PFSK-1 (cell line): ENCODE measurements around the gene C3orf18.
A peak's percentile ranks its signal among the peaks of the same experiment; 100 is the strongest.

Experiments used
- FOXP2 ChIP-seq: optimal IDR thresholded peaks from 2 replicates; pipeline ENCODE3; 2011; ENCODE audit warnings: borderline replicate concordance, control low read depth, inconsistent platforms; ENCODE audit not compliant: insufficient read depth; ENCODE audit errors: extremely low read length, extremely low read depth
- POLR2AphosphoS5 ChIP-seq: IDR thresholded peaks from 2 replicates; pipeline ENCODE4 v1.6.1; 2012; ENCODE audit warnings: low read depth, mild to moderate bottlenecking, control low read depth, low read length, moderate library complexity
- SIN3A ChIP-seq: IDR thresholded peaks from 2 replicates; pipeline ENCODE4 v1.6.1; 2012; ENCODE audit warnings: mild to moderate bottlenecking, low read length, moderate library complexity, borderline replicate concordance; ENCODE audit not compliant: insufficient read depth
- TAF1 ChIP-seq: IDR thresholded peaks from 2 replicates; pipeline ENCODE4 v1.6.1; 2012; ENCODE audit warnings: low read length, control low read depth, borderline replicate concordance; ENCODE audit not compliant: insufficient read depth
- TF ChIP-seq, protein P1 (sequence below), 2 experiments: IDR thresholded peaks; 2 replicates each; pipeline versions ENCODE4 v1.6.1 to v1.8.0; 2011 to 2012; ENCODE audit warnings: low read depth in 2 of 2, low read length in 2 of 2, control low read depth in 1 of 2, inconsistent platforms in 1 of 2, mild to moderate bottlenecking in 1 of 2, moderate library complexity in 1 of 2; ENCODE audit not compliant: insufficient read depth in 1 of 2

C3orf18 gene

DNA sequence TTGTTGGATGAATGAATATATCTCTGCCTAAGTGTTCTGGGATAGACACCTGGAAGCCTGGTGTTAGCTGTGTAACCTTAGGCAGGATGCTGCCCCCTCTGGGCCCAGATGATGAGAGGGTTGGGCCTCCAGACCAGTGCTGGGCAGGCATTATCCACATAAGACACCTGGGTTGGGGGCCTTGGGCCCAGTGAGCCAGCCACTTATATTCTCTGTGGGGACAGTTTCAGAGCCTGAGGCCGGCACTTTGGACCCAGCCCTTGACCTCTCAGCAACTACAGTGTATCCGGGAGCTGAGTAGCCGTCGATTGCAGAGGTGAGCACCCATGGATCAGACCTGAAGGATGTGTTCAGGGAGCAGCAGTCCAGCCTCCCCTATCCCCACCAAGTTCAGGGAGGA lies 3.9 kb upstream of the C3orf18 start:
- TF ChIP-seq POLR2AphosphoS5, result no peak
- no peak for TF ChIP-seq SIN3A
- no peak for TF ChIP-seq FOXP2
- TF ChIP-seq TAF1, result no peak
- TF ChIP-seq, protein P1, sequence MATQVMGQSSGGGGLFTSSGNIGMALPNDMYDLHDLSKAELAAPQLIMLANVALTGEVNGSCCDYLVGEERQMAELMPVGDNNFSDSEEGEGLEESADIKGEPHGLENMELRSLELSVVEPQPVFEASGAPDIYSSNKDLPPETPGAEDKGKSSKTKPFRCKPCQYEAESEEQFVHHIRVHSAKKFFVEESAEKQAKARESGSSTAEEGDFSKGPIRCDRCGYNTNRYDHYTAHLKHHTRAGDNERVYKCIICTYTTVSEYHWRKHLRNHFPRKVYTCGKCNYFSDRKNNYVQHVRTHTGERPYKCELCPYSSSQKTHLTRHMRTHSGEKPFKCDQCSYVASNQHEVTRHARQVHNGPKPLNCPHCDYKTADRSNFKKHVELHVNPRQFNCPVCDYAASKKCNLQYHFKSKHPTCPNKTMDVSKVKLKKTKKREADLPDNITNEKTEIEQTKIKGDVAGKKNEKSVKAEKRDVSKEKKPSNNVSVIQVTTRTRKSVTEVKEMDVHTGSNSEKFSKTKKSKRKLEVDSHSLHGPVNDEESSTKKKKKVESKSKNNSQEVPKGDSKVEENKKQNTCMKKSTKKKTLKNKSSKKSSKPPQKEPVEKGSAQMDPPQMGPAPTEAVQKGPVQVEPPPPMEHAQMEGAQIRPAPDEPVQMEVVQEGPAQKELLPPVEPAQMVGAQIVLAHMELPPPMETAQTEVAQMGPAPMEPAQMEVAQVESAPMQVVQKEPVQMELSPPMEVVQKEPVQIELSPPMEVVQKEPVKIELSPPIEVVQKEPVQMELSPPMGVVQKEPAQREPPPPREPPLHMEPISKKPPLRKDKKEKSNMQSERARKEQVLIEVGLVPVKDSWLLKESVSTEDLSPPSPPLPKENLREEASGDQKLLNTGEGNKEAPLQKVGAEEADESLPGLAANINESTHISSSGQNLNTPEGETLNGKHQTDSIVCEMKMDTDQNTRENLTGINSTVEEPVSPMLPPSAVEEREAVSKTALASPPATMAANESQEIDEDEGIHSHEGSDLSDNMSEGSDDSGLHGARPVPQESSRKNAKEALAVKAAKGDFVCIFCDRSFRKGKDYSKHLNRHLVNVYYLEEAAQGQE (IDR thresholded peaks at IDR 0.05; ENCODE audit: insufficient read depth in 1 of 2, low read depth in 2 of 2, low read length in 2 of 2), result no peak

DNA sequence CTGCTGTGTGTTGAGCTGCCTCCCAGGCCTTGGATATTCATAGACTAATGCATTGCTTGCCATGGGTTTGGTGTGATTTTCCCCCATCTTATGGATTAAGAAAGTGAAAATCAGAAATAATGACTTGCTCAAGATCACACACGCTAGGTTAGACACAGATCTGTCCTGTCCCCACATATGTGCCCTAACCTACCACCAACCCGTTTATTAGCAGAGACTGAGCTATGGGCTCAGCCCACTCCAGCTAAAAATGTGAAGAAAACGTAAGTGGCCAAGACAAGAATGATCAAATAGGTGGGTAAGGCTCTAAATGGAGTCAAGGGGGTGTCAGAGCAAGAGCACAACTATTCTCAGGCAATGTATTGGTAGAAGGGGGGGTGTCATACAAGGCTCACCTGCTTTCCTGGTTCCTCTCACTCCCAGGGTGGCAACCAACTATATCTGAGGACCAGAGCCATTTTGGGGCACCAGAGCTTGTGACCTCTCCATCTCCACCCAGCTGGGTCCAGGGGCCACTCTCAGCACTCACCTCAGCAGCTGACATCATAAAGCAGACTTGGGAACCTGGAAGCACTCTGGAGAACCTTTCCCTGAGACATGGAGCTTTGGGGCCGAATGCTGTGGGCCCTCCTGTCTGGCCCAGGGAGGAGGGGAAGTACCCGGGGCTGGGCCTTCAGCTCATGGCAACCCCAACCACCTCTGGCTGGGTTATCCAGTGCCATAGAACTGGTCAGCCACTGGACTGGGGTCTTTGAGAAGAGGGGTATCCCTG lies 3.1 kb upstream of the C3orf18 start:
- TF ChIP-seq, protein P1 (IDR thresholded peaks at IDR 0.05; ENCODE audit: insufficient read depth in 1 of 2, low read depth in 2 of 2, low read length in 2 of 2), result no peak
- no peak for TF ChIP-seq TAF1
- no peak for TF ChIP-seq SIN3A
- TF ChIP-seq FOXP2, result no peak
- no peak for TF ChIP-seq POLR2AphosphoS5

DNA sequence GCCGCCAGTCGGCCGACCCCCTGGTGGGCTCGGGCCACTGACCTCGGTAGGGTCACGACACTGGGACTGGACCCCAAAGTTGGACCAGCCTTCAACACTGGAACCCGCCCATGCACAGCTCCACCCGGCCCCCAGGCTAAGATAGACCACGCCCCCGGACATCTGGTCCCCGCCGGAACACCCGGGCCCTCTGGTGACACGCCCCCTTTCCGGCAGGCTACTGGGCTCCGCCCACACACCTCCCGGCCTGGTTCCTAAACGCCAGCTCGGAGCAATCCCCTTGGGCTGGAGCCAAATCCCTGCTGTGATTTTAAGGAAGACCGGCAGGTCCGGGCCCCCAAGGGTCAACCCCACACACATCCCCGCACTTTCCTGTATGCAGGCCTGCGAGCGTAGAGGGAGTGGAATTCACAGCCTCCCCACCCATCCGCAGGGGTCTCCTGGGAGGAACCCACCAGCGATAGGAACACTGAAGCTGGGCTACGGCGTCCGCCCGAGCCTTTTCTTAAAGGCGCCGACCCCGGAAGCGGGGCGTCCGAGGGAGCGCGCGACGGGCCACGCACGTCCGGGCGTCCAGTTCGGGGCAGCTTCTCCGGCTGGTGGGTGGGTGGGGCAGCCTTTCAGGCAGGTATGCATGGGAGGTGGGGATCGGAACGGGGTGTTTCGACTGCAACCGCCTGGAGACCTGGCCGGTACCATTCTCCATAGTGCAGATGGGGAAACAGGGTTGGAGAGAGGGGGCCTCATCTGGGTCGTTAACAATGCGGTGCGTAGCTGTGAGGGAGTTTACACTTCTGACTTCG lies 1.6 kb upstream of the C3orf18 start, which contains the start of gene HEMK1:
TSS of gene HEMK1 (plus strand) at position 576 of the 803 bp plus-strand sequence. CDS start 1,583 bp downstream, outside the sequence.
- TF ChIP-seq, protein P1 (IDR thresholded peaks at IDR 0.05; ENCODE audit: insufficient read depth in 1 of 2, low read depth in 2 of 2, low read length in 2 of 2), result peak in 1 of 2 experiments; percentile 5; a peak in 1 of 4 replicates
- TF ChIP-seq FOXP2, result no peak

DNA sequence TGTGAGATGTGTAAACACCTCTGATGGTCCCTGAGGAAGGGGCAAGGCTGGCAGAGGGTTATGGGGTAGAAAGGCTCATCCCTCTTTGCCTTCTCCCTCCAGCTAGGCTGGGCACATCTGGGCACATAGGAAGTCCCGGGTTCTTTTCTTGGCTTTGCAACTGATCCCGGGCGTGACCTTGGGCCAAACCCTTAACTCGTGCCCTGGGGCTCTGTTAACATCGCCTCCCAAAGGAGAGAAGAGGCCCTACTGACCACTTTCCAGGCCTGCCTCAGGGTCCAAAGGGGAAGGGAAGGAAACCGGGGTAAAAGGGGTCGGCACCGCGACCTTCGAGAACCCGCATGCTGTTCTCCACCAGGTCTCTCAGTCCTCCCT lies 549 bp downstream of the C3orf18 start:
- TF ChIP-seq FOXP2, result no peak
- TF ChIP-seq, protein P1 (IDR thresholded peaks at IDR 0.05; ENCODE audit: insufficient read depth in 1 of 2, low read depth in 2 of 2, low read length in 2 of 2), result no peak
- no peak for TF ChIP-seq SIN3A
- TF ChIP-seq POLR2AphosphoS5, result no peak
- TF ChIP-seq TAF1, result no peak
